Measurements from ENCODE around the gene TENM3.

GRCh38 chr4:182803235-182803634 is 560.0 kb downstream of the TENM3 start:
- TF ChIP-seq CTCF (IDR thresholded peaks at IDR 0.05; ENCODE audit: insufficient read depth, low read length, poor library complexity, severe bottlenecking) (no peak), EZH2phosphoT487 (conservative IDR thresholded peaks at IDR 0.05; ENCODE audit: low read length) (no peak)
